ENCODE data around the gene RIPK1.

DNA sequence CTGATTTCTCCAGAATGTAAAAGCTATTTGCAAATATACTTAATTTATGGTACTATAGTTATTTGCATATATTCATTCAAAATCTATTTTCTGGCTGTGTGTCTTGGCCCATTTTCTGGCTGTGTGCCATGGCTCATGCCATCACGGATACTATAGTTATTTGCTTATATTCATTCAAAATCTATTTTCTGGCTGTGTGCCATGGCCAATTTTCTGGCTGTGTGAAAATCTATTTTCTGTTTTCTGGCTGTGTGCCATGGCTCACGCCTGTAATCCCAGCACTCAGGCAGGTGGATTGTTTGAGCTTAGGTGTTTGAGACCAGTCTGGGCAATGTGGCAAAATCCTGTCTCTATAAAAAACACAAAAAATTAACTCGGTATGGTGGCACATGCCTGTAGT, 28.9 kb upstream of the RIPK1 start:
- TF ChIP-seq CTCF (IDR thresholded peaks at IDR 0.05 in 4 of 5, conservative IDR thresholded peaks at IDR 0.05 in 1 of 5) = no peak
- no peak for TF ChIP-seq POLR2A (IDR thresholded peaks at IDR 0.05)

Measured in gastrocnemius medialis (tissue), 4 donors.